Esophagus squamous epithelium (tissue), 5 donors: ENCODE measurements around the gene ARSA. TPM values are rescaled to one million over a fixed set of nuclear protein-coding genes. Genes with fewer than 3 reads are reported as not detected.

Experiments used
- DNase-seq: peaks from one replicate; lab custom pipeline; 2025; lab: John Stamatoyannopoulos, UW
- H3K27ac ChIP-seq, 4 donors: fragments of 200-600 bp; sonication (generic); one replicate each; pipeline ENCODE4 v1.5.1; 2016 to 2019; ENCODE audit warnings: mild to moderate bottlenecking in 1 of 4
- H3K27me3 ChIP-seq, 4 donors: fragments of 200-600 bp; sonication (generic); 1 replicate in 3 of 4; 2 replicates in 1 of 4; pipeline versions ENCODE4 v1.5.1 to v1.6.0; 2017 to 2021; ENCODE audit warnings: antibody characterized with exemption in 1 of 4
- H3K36me3 ChIP-seq, 3 donors: fragments of 200-600 bp; sonication (generic); one replicate each; pipeline ENCODE4 v1.5.1; 2016 to 2019
- H3K4me1 ChIP-seq, 3 donors: fragments of 200-600 bp; sonication (generic); one replicate each; pipeline ENCODE4 v1.5.1; 2017 to 2019
- H3K4me3 ChIP-seq, 4 donors: fragments of 200-600 bp; sonication (generic); 1 replicate in 3 of 4; 2 replicates in 1 of 4; pipeline ENCODE4 v1.5.1; 2016 to 2019; ENCODE audit warnings: mild to moderate bottlenecking in 2 of 4, moderate library complexity in 1 of 4
- H3K9me3 ChIP-seq, 3 donors: fragments of 200-600 bp; sonication (generic); one replicate each; pipeline ENCODE4 v1.5.1; 2016 to 2019
- POLR2A ChIP-seq, 4 donors: fragments of 450-650 bp; IDR thresholded peaks; one replicate each; pipeline ENCODE4 v1.6.1; 2017; ENCODE audit warnings: antibody characterized with exemption in 4 of 4, mild to moderate bottlenecking in 4 of 4, moderate library complexity in 3 of 4
- WGBS, 2 donors: methylation state at CpG; one replicate each; pipeline ENCODE4 v1.1.5; 2018; 5-methylcytosine and 5-hydroxymethylcytosine counted together
- intact Hi-C: fragments of 100-400 bp; cut with DNase I; formaldehyde crosslinking; loops from one replicate; pipeline ENCODE4 v1.15.0; 2022
- total RNA-seq, 4 donors: library from RNA; depleted of rRNA; stranded (reverse); fragments of >200 nt; gene quantifications; one replicate each; pipeline ENCODE4 v1.1.0, GENCODE V29; 2016
- TF ChIP-seq, protein P1 (sequence below), 6 experiments: fragments of 450-650 bp in 4 of 6; fragments of 200-600 bp in 2 of 6; sonication (generic) in 2 of 6; IDR thresholded peaks; one replicate each; pipeline ENCODE4 v1.5.1; 2016 to 2019; ENCODE audit warnings: antibody characterized with exemption in 6 of 6, mild to moderate bottlenecking in 4 of 6, moderate library complexity in 4 of 6
- donor health status: DM: yes; HTN: yes; CAD: no.

The ARSA gene
- total RNA-seq, 4 donors from 2014 or later: 18.7 to 47.0 (median 28.6) TPM

DNA sequence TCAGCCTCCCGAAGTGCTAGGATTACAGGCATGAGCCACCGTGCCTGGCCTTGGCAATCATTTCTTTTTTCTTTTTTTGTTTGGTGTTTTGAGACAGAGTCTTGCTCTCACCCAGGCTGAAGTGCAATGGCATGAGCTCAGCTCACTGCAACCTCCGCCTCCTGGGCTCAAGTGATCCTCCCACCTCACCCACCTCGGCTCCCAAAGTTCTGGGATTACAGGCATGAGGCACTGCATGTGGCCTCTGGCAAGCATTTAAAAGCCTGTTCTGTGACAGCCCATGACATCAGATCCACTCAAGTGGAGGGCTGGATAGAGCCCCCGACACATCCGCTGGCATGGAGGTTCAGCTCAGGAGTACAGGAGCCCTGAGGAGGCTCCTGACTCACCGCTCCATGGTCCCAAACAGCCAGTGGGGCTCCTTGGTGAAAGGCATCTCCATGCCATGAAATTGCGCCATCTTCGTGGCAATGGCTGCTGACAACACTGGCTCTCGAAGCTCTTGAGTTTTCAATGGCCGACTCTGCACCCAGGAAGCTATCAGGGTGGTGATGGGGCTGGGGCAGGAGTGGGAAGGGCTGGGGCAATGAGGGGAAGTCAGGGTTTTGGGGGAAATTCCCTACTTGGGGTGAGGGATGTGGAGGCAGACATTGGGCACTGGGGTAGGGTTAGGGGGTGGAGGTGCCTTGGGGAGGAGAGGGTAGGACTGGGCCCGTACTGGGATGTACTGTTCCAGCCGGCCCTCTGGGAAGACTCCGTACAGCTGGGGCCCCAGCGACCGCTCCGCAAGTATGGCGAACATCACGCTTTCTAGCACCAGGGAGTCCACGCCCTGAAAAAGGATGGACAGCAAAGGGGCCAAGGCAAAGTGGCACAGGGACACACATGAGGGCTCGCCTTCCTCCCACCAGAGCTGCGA lies 46.7 kb downstream of the ARSA start:
- WGBS, 2 donors: 81 to 87% methylated on average over 11 to 12 of the region's 22 CpGs
- no peaks in the 10 kb centered on the region for H3K9me3 ChIP-seq
- H3K27me3 ChIP-seq: no peaks in the 10 kb centered on the region
- intact Hi-C loops: no loop called here
- TF ChIP-seq, protein P1, sequence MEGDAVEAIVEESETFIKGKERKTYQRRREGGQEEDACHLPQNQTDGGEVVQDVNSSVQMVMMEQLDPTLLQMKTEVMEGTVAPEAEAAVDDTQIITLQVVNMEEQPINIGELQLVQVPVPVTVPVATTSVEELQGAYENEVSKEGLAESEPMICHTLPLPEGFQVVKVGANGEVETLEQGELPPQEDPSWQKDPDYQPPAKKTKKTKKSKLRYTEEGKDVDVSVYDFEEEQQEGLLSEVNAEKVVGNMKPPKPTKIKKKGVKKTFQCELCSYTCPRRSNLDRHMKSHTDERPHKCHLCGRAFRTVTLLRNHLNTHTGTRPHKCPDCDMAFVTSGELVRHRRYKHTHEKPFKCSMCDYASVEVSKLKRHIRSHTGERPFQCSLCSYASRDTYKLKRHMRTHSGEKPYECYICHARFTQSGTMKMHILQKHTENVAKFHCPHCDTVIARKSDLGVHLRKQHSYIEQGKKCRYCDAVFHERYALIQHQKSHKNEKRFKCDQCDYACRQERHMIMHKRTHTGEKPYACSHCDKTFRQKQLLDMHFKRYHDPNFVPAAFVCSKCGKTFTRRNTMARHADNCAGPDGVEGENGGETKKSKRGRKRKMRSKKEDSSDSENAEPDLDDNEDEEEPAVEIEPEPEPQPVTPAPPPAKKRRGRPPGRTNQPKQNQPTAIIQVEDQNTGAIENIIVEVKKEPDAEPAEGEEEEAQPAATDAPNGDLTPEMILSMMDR (IDR thresholded peaks at IDR 0.05): no peak
- no peak for TF ChIP-seq POLR2A (IDR thresholded peaks at IDR 0.05)
- peaks cover 20 to 41% (median 27%) of the 10 kb centered on the region in 3 donors for H3K4me1 ChIP-seq
- peaks cover 0 to 29% (median 6%) of the 10 kb centered on the region in 3 donors for H3K36me3 ChIP-seq
- DNase-seq: no peak
- H3K27ac ChIP-seq: peak overlapping the region; percentile 94 to 99 (median 95)
- peak overlapping the region; percentile 65 to 75 (median 70) for H3K4me3 ChIP-seq

DNA sequence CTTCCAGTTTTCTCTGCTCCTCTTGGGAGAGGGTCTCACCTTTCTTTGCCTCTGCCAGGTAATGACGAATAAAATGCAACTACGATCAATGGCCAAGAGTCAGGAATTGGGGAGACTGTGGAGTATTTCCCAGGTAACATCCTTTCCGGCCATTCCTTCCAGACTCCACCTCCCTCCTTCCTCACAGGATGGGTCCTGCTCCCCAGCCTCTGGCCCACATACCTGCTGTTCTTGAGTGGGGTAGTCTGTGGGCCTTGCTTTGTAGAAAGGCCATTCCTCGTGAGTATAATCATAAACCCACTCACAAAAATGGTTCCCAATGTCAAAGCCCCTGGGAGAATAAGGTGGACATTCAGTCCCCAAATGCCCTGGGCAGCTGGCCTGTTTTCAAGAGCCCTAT lies 48.2 kb downstream of the ARSA start:
- TF ChIP-seq POLR2A (IDR thresholded peaks at IDR 0.05): no peak
- TF ChIP-seq, protein P1 (IDR thresholded peaks at IDR 0.05): no peak
- H3K4me1 ChIP-seq: peaks cover 20 to 41% (median 27%) of the 10 kb centered on the region in 3 donors
- intact Hi-C loops: no loop called here
- H3K27me3 ChIP-seq: no peaks in the 10 kb centered on the region
- DNase-seq: no peak
- H3K36me3 ChIP-seq: peaks cover 0 to 40% (median 6%) of the 10 kb centered on the region in 3 donors
- H3K4me3 ChIP-seq: no peak overlapping the region
- 90 to 98% methylated on average over 4 of the region's 4 CpGs for WGBS, 2 donors
- H3K9me3 ChIP-seq: no peaks in the 10 kb centered on the region
- H3K27ac ChIP-seq: no peak overlapping the region

DNA sequence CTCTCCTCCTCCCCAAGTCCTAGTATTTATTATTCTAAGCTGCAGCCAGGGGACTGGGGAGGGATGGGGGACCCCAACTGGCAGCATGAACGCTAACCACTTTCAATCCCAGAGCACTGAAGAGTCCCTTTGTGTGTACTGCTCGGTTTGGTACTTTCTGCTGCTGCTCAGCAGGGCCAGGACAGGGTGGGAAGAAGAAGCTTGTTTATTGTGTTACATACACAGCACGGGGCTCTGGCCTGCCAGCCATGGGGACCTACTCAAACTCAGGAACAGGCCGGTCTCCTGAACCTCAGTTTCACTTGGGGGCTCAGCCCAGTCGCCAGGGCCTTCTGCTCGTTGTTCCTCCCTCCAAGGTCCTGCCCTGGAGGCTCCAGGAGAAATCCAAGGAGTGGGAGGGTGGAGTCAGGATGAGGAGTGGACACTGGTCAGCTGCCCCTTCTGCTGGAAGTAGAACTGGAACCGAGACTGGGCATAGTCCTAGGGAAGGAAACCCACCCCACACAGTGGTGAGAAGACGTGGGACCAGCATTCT lies 49.1 kb downstream of the ARSA start:
- WGBS, 2 donors: 77 to 85% methylated on average over 2 to 3 of the region's 8 CpGs
- Histone ChIP-seq H3K36me3 (peaks cover 0 to 50% (median 6%) of the 10 kb centered on the region in 3 donors), H3K4me1 (peaks cover 18 to 37% (median 25%) of the 10 kb centered on the region in 3 donors), H3K27me3 (no peaks in the 10 kb centered on the region), H3K9me3 (no peaks in the 10 kb centered on the region), H3K4me3 (peak overlapping the region in 1 of 4 donors; percentile 53), H3K27ac (peak overlapping the region in 1 of 4 donors; percentile 40)
- no peak for DNase-seq
- intact Hi-C loops: no loop called here
- TF ChIP-seq, protein P1 (IDR thresholded peaks at IDR 0.05): no peak
- TF ChIP-seq POLR2A (IDR thresholded peaks at IDR 0.05): no peak

DNA sequence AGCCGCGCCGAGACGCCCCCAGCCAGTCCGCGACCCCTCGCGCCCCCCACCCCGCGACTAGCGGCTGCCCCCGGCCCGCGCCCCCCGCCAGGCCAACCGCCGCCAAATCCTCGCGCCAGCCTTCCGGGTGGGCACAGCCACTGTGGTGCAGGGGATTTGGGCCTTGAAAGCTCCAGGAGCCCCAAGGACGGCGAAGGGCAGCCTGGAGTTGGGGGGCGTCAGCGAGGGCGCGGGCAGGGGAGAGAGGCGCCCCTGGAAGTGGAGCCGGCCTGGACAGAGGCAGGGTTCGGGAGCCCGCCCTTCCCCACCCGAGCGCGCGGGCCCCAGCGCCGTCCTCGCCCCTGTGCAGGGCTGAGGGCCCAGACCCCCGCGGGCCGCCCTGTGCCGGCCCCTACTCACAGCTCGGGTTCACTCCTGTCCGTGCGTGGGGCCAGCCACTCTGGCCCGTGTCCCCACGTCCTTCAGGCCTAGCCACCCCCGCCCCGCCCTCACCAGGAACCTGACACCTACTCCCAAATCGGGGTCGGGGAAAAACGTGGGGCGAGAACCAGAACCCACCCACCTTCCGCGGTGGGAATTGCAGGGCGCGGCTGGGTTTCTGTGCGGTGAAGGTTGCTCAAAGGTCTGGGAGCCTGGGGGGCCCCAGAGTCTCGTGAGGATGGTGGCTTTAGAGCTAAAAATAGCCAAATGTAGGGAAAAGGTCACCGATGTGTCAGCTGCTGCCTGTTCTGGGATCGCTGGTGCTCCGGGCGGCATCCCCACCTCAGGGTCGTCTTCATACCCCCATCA lies 49.8 kb downstream of the ARSA start, which contains the start of gene CPT1B:
Gene CPT1B, minus strand, starts transcription at position 441 of the 789 bp plus-strand sequence. CDS start 512 bp downstream, outside the sequence.
- peak within 1 kb of the TSS in 2 of 4 donors; percentile 9 to 53 for H3K4me3 ChIP-seq
- DNase-seq: no peak

More for the DNA sequence above, 49.8 kb downstream of the ARSA start, which contains the start of gene CPT1B:
- Histone ChIP-seq H3K27me3 (no peaks in the 10 kb centered on the region), H3K4me1 (peaks cover 13 to 31% (median 18%) of the 10 kb centered on the region in 3 donors), H3K36me3 (peaks cover 0 to 56% (median 6%) of the 10 kb centered on the region in 3 donors), H3K9me3 (no peaks in the 10 kb centered on the region), H3K27ac (peak within 1 kb of the TSS in 1 of 4 donors; percentile 40)
- WGBS, 2 donors: 53 to 56% methylated on average over 6 to 7 of the region's 63 CpGs
- TF ChIP-seq POLR2A (IDR thresholded peaks at IDR 0.05): no peak
- TF ChIP-seq, protein P1 (IDR thresholded peaks at IDR 0.05): no peak
- intact Hi-C loops: no loop called here
